MM.1S (cell line): ENCODE data around the gene PDLIM5.

ENCODE experiments used
- EZH2 ChIP-seq: fragments of 300-600 bp; sonication (generic); optimal IDR thresholded peaks from 2 replicates; pipeline ENCODE3; 2017; ENCODE audit warnings: low read depth, mild to moderate bottlenecking, antibody characterized with exemption, low read length, mixed read lengths
- EZH2phosphoT487 ChIP-seq: fragments of 300-600 bp; sonication (generic); IDR thresholded peaks from 2 replicates; pipeline ENCODE4 v1.6.1; 2018; ENCODE audit warnings: antibody characterized with exemption, low read length
- TF ChIP-seq, protein P1 (sequence below): fragments of 300-600 bp; sonication (generic); IDR thresholded peaks from 2 replicates; pipeline ENCODE4 v1.5.1; 2016; ENCODE audit warnings: antibody characterized with exemption, low read length, mixed read lengths

DNA sequence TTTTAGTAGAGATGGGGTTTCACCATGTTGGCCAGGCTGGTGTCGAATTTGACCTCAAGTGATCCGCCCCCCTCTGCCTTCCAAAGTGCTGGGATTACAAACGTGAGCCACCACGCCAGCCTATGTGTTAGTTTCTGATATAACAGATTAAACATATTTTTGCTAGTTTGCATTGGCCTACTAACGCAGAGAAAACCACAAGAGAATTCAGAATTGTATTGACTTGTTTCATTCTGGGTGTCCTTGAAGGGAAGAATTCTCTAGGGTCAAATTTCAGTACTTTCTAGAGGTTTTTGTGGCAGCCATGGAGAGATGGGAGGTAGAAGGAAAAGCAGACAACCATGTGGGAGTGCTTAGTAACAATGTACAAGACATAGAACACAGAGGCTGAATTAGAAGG lies 259.9 kb downstream of the PDLIM5 start:
- TF ChIP-seq, protein P1, sequence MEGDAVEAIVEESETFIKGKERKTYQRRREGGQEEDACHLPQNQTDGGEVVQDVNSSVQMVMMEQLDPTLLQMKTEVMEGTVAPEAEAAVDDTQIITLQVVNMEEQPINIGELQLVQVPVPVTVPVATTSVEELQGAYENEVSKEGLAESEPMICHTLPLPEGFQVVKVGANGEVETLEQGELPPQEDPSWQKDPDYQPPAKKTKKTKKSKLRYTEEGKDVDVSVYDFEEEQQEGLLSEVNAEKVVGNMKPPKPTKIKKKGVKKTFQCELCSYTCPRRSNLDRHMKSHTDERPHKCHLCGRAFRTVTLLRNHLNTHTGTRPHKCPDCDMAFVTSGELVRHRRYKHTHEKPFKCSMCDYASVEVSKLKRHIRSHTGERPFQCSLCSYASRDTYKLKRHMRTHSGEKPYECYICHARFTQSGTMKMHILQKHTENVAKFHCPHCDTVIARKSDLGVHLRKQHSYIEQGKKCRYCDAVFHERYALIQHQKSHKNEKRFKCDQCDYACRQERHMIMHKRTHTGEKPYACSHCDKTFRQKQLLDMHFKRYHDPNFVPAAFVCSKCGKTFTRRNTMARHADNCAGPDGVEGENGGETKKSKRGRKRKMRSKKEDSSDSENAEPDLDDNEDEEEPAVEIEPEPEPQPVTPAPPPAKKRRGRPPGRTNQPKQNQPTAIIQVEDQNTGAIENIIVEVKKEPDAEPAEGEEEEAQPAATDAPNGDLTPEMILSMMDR, result no peak
- TF ChIP-seq EZH2phosphoT487, result no peak
- no peak for TF ChIP-seq EZH2
